Renal cortex interstitium (tissue), 11 donors: Measurements from ENCODE around the gene SLITRK2. TPM values are rescaled to one million over a fixed set of nuclear protein-coding genes. Genes with fewer than 3 reads are reported as not detected.

Source experiments
- DNase-seq, 11 donors: peaks; one replicate each; pipeline ENCODE4 v3.0.0-alpha.2; 2013; ENCODE audit warnings: low read depth in 9 of 11, low spot score in 4 of 11; ENCODE audit errors: extremely low read depth in 1 of 11
- polyA plus RNA-seq, 3 donors: library from polyadenylated mRNA; unstranded; fragments of 120-200 nt; gene quantifications; one replicate each; pipeline ENCODE4 v1.2.1, GENCODE V29; 2013; ENCODE audit not compliant: insufficient read length in 3 of 3

SLITRK2 gene
- polyA plus RNA-seq, 3 donors = 1.4 to 1.7 (median 1.5) TPM

DNA sequence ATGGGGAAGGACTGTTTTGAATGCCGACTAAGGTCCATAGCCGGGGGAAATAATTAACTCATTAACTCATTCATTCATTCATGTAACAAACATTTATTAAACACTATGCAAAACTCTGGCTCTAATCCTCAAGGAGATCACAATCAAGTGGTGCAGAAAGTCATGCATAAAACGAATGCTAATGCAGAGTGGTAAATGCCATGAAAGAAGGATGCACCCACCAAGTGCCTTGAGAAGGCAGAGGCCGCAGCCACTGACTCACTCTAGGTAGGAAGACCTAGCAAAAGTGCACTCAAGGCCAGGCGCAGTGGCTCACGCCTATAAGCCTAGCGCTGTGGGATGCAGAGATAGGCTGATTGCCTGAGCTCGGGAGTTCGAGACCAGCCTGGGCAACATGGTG lies 22.9 kb downstream of the SLITRK2 start:
- DNase-seq = no peak

DNA sequence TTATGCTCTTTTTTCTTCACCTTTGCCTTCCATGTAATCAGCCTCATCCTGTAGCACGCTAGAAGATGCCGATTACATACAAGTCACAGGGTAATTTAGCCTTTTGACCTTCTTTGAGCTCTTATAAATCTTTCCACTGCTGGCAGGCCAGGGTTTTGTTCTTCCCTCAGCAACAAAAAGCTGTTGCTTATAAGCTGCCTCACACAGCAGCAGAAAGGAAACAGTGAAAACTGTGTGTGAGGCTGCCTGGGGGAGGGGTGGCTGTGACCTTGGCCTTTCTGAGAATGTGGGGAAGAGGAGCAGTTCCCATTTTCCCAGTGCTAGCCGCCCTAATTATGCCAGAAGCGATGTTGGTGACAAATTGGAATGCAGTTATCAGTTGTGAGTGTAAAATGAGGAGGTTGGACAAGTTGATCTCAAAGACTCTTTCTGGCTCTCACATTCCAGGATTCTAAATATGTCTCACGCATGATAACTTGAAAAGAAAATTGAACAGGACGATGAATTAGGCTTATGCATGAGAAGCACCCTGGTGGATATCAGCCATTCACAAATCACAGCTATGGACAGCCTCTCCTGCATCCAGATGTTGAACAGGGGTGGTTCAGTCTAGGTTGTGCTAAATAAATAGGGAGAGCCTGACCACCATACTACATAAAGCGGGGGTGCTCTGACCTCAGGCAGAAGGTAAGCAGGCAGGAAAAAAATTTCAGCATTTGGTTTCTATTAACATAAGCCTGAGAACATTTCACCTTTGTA lies 25.7 kb downstream of the SLITRK2 start:
- no peak for DNase-seq

DNA sequence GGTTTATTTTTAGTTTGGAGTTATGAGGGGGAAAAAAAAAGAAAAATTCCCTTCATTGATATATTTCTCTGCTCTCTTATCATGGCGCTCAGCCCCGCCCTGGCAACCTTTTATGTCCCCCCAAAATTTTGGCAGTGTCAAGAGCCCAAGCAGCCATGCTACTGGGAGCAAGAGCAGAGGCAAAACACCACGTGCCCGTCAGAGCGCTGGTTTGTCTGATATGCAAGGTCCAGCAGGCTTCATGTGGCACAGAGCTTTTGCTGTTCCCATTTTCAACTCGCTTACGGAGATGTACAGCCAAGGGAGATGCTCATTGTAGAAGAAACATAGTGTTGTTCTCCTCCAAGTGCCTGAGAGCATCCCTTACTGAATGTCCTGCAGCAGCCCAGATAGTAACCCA lies 27.3 kb downstream of the SLITRK2 start:
- no peak for DNase-seq

DNA sequence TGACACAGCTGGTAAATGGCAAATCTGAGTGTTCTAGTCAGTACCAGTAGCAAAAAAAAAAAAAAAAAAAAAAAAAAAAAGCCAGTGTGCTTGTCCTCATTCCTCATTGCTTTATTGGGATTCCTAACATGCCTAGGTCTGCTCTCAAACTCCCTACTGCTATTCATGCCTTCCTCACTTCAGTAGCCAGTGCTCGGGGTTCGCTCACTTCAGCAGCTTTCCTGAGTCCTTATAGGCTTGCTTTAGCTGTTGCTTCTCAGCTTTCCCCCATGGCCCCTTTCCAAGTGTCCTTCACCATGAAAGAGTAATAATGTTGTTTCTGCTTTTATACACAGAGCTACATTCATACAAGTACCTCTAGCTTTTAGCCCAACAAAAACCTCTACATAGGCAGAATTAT lies 30.8 kb downstream of the SLITRK2 start:
- peak in 1 of 11 donors; percentile 18 for DNase-seq

DNA sequence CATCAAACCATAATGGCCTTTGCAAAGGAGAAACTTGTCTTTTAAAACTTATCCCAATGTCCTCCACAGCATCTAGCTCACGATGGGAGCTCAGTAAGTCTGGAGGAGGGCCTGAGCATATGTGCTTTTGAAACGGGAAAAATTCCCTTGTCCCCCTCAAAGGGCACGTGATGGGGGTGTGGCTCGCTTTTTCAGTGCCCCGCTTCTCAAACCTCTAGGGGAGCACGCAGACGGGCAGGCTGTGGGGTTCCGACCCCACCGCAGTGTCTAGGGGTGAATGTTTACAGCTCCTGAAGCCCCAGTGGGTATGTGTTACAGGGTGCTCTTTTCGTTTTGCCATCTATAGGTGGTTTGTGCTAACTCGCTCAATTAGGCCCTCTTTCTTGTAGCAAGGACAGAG lies 31.2 kb downstream of the SLITRK2 start:
- DNase-seq = no peak

DNA sequence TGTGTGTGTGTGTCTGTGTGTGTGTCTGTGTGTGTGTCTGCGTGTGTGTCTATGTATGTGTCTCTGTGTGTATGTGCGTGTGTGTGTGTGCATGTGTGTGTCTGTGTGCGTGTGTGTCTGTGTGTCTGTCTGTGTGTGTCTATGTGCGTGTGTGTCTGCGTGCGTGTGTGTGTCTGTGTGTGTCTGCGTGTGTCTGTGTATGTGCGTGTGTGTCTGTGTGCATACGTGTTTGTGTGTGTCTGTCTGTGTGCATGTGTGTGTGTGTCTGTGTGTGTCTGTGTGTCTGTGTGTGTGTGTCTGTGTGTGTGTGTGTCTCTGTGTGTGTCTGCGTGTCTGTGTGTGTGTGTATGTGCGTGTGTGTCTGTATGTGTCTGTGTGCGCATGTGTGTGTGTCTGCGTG lies 35.6 kb downstream of the SLITRK2 start:
- no peak for DNase-seq

DNA sequence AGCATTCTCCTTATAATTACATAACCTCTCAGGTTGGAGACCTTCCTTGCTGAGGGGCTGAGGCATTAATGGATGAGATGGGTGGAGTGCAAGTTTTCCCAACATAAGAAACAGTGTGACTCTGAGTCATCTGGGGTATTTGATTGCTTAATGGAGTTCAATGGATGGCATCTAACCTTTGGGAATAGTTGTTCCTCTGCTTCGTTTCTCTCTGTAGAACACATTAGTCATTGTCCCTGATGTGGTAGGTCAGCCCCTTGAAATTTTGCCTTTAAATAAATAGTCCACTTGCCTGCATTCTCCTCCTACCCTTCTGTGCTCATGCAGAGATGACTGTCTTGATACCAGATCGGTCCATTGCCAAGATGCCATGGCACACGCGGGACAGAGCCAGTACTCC lies 38.6 kb downstream of the SLITRK2 start:
- DNase-seq = no peak

DNA sequence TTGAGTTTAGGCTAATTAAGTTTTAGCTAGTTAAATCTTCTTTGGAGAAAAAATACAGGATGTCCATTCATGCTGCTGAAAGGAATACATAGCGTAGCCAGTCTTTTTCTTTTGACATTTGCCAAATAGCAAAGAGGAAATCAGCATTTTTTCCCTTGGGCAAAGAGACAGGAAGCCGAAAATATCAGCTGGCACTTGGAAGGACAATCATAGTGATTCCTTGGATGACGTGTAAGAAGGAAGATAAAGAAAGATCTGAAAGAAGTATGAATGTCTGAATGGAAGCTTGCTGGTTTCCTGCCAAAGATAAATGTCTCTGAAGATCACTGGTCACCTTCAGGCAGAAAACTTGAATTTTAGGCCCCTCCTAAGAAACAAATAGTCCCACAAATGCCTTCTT lies 44.2 kb downstream of the SLITRK2 start:
- no peak for DNase-seq

DNA sequence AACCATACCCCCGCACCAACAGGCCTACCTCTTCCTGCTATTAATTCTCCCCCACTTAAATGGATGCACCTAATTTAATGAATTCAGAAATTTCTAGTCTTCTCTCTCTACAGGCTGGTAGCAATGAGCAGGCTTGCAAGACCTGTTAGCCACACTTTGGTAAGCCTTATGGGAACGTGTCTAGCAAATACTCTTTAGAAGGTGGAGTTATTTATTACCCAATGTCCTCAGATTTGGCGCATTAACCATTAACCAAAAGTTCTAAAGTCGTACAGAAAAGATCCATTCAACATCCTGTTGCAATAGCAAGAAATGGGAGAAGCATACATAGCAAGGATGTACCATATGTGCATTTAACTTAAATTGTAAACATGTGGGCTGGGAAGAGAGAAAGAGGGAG lies 47.5 kb downstream of the SLITRK2 start:
- DNase-seq = peak in 3 of 11 donors; percentile 9 to 18 (median 9)
